GM23338 (cell line): Measurements from ENCODE around the gene YBX2. TPM values are rescaled to one million over a fixed set of nuclear protein-coding genes. Genes with fewer than 3 reads are reported as not detected.

ENCODE experiments used
- ATAC-seq: fragments of 200-7000 bp; cut with Tn5 transposase; 3 replicates; pipeline ENCODE4 v1.9.1; 2020
- DNase-seq: peaks from one replicate; pipeline ENCODE4 v3.0.0-alpha.2; 2015; ENCODE audit warnings: low spot score
- H2AFZ ChIP-seq: fragments of 200-600 bp; sonication (generic); 2 replicates; pipeline ENCODE4 v1.8.0; 2016; ENCODE audit warnings: antibody characterized with exemption, mild to moderate bottlenecking, moderate library complexity
- H3F3A ChIP-seq: fragments of 200-600 bp; sonication (generic); replicated peaks from 2 replicates; pipeline ENCODE4 v1.8.0; 2017; ENCODE audit warnings: antibody characterized with exemption, mixed run types, low read depth
- H3K27ac ChIP-seq: fragments of 200-600 bp; sonication (generic); 2 replicates; pipeline ENCODE4 v1.6.1; 2016; ENCODE audit warnings: low read depth
- H3K27me3 ChIP-seq: fragments of 200-600 bp; sonication (generic); 2 replicates; pipeline ENCODE4 v1.8.0; 2016; ENCODE audit warnings: mild to moderate bottlenecking, mixed run types, moderate library complexity; ENCODE audit not compliant: insufficient read depth
- H3K36me3 ChIP-seq: fragments of 200-600 bp; sonication (generic); 2 replicates; pipeline ENCODE4 v1.8.0; 2016; ENCODE audit warnings: mild to moderate bottlenecking; ENCODE audit not compliant: insufficient read depth
- H3K4me1 ChIP-seq: fragments of 200-600 bp; sonication (generic); 2 replicates; pipeline ENCODE4 v1.8.0; 2016; ENCODE audit warnings: mild to moderate bottlenecking, moderate library complexity; ENCODE audit not compliant: insufficient read depth
- H3K4me2 ChIP-seq: fragments of 200-600 bp; sonication (generic); 2 replicates; pipeline ENCODE4 v1.7.1; 2017; ENCODE audit warnings: mixed run types
- H3K4me3 ChIP-seq: fragments of 200-600 bp; sonication (generic); 2 replicates; pipeline ENCODE4 v1.6.1; 2016; ENCODE audit warnings: mixed run types
- H3K79me2 ChIP-seq: fragments of 200-600 bp; sonication (generic); replicated peaks from 2 replicates; pipeline ENCODE4 v1.8.0; 2017; ENCODE audit warnings: mild to moderate bottlenecking; ENCODE audit not compliant: insufficient read depth
- H3K9me2 ChIP-seq: fragments of 200-600 bp; sonication (generic); 2 replicates; pipeline ENCODE4 v1.8.0; 2017; ENCODE audit not compliant: insufficient read depth
- H4K20me1 ChIP-seq: fragments of 200-600 bp; sonication (generic); replicated peaks from 2 replicates; pipeline ENCODE4 v1.8.0; 2017; ENCODE audit warnings: mild to moderate bottlenecking; ENCODE audit not compliant: insufficient read depth
- H3K27ac Mint-ChIP-seq: 2 replicates; pipeline ENCODE4 v1.8.0; 2020; ENCODE audit warnings: inconsistent platforms, mild to moderate bottlenecking, moderate library complexity, mixed read lengths
- H3K27me3 Mint-ChIP-seq: 3 replicates; pipeline ENCODE4 v1.8.0; 2022; ENCODE audit warnings: low read depth, mild to moderate bottlenecking, moderate library complexity, mixed read lengths, inconsistent platforms; ENCODE audit not compliant: insufficient read depth, poor library complexity
- H3K36me3 Mint-ChIP-seq: 3 replicates; pipeline ENCODE4 v1.8.0; 2021; ENCODE audit warnings: low read depth, mild to moderate bottlenecking, inconsistent platforms, moderate library complexity, mixed read lengths
- H3K4me1 Mint-ChIP-seq: 3 replicates; pipeline ENCODE4 v1.8.0; 2020; ENCODE audit warnings: mild to moderate bottlenecking, inconsistent platforms, mixed read lengths
- H3K4me3 Mint-ChIP-seq: 3 replicates; pipeline ENCODE4 v1.8.0; 2021; ENCODE audit warnings: moderate library complexity, mild to moderate bottlenecking, inconsistent platforms, mixed read lengths
- H3K9me3 Mint-ChIP-seq: 3 replicates; pipeline ENCODE4 v1.8.0; 2020; ENCODE audit warnings: moderate library complexity, mild to moderate bottlenecking, inconsistent platforms, mixed read lengths
- CREB1 ChIP-seq: fragments of 250-450 bp; sonication (Bioruptor Pico); IDR thresholded peaks from 2 replicates; pipeline ENCODE4 v1.5.0; 2020; ENCODE audit warnings: low read depth, mild to moderate bottlenecking, moderate library complexity
- CTCF ChIP-seq, 2 experiments: fragments of 200-600 bp in 1 of 2; sonication (generic) in 1 of 2; conservative IDR thresholded peaks; 2 replicates each; pipeline versions ENCODE4 v1.5.1 to v1.6.1; 2016 to 2017; ENCODE audit warnings: antibody characterized with exemption in 2 of 2, low read depth in 2 of 2, mild to moderate bottlenecking in 2 of 2, moderate library complexity in 1 of 2
- EZH2 ChIP-seq: fragments of 200-600 bp; sonication (generic); IDR thresholded peaks from one replicate; pipeline ENCODE4 v1.8.0; 2017; ENCODE audit warnings: antibody characterized with exemption, mild to moderate bottlenecking, low read depth; ENCODE audit not compliant: unreplicated experiment
- JUNB ChIP-seq: IDR thresholded peaks from one replicate; pipeline ENCODE4 v1.6.1; 2016; ENCODE audit warnings: antibody characterized with exemption; ENCODE audit not compliant: unreplicated experiment
- POLR2AphosphoS5 ChIP-seq: IDR thresholded peaks from 2 replicates; pipeline ENCODE4 v1.6.1; 2016; ENCODE audit warnings: antibody characterized with exemption, low read depth
- STAT1 ChIP-seq: IDR thresholded peaks from one replicate; pipeline ENCODE4 v1.6.1; 2016; ENCODE audit warnings: antibody characterized with exemption; ENCODE audit not compliant: unreplicated experiment
- ZNF114 ChIP-seq: fragments of 250-450 bp; sonication (Bioruptor Pico); IDR thresholded peaks from 2 replicates; pipeline ENCODE4 v1.5.0; 2020; ENCODE audit warnings: mild to moderate bottlenecking, moderate library complexity
- polyA plus RNA-seq: library from polyadenylated mRNA; unstranded; fragments of >200 nt; fragmentation: Nextera tagmentation; extraction: Ambion mirVana; gene quantifications from 2 replicates; pipeline ENCODE4 v1.2.1, GENCODE V29; 2016
- total RNA-seq: library from RNA; depleted of rRNA; stranded (reverse); fragments of >200 nt; shearing (Covaris generic); gene quantifications from 2 replicates; pipeline ENCODE4 v1.2.3, GENCODE V29; 2014
- TF ChIP-seq, protein P1 (sequence below): IDR thresholded peaks from one replicate; pipeline ENCODE4 v1.6.1; 2018; ENCODE audit warnings: antibody characterized with exemption; ENCODE audit not compliant: unreplicated experiment

YBX2 gene
- total and polyA plus RNA-seq, 2 experiments from 2014 or later, result 22.5 to 36.5 TPM

DNA sequence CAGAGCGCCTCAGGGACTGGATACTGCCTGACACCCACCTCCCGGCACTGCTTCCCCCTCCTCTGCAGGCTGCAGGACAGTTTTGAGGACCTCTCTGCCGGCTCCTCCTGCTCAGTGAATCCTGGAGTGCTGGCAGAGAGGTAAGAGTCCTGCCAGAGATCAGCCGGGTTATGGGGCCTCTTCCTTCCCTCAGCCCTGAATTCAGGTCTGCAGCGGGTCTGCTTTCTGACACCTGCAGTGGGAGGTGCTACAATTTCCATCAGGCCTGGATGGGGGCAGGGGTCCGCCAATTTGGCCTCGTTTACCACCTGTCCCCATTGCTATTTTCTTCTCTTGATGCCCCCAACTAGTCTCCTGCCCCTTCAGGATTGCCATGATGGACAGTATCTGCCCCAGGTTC is 37.7 kb upstream of the YBX2 start (continued):
- no peak for TF ChIP-seq CREB1
- no peak for TF ChIP-seq EZH2

- Mint-ChIP-seq H3K27ac (peak overlapping the region; percentile 78), H3K4me1 (peaks cover 27% of the 10 kb centered on the region), H3K36me3 (peaks cover 12% of the 10 kb centered on the region; the same call in 2 of the 3 replicates), H3K9me3 (no peaks in the 10 kb centered on the region), H3K27me3 (peaks cover 9% of the 10 kb centered on the region), H3K4me3 (peak overlapping the region; percentile 99)
- Histone ChIP-seq H3K4me1 (peaks cover 10% of the 10 kb centered on the region), H4K20me1 (no peaks in the 10 kb centered on the region), H3K9me2 (no peaks in the 10 kb centered on the region), H3K27me3 (no peaks in the 10 kb centered on the region), H2AFZ (peak overlapping the region; percentile 33; the same call in 1 of the 2 replicates), H3F3A (peaks cover 19% of the 10 kb centered on the region; the same call in 1 of the 2 replicates), H3K4me3 (peak overlapping the region; percentile 70), H3K36me3 (no peaks in the 10 kb centered on the region), H3K27ac (peak overlapping the region; percentile 93), H3K4me2 (peak overlapping the region; percentile 95), H3K79me2 (peaks cover 14% of the 10 kb centered on the region)
- ATAC-seq (no peak), DNase-seq (no peak)
- TF ChIP-seq, protein P1, sequence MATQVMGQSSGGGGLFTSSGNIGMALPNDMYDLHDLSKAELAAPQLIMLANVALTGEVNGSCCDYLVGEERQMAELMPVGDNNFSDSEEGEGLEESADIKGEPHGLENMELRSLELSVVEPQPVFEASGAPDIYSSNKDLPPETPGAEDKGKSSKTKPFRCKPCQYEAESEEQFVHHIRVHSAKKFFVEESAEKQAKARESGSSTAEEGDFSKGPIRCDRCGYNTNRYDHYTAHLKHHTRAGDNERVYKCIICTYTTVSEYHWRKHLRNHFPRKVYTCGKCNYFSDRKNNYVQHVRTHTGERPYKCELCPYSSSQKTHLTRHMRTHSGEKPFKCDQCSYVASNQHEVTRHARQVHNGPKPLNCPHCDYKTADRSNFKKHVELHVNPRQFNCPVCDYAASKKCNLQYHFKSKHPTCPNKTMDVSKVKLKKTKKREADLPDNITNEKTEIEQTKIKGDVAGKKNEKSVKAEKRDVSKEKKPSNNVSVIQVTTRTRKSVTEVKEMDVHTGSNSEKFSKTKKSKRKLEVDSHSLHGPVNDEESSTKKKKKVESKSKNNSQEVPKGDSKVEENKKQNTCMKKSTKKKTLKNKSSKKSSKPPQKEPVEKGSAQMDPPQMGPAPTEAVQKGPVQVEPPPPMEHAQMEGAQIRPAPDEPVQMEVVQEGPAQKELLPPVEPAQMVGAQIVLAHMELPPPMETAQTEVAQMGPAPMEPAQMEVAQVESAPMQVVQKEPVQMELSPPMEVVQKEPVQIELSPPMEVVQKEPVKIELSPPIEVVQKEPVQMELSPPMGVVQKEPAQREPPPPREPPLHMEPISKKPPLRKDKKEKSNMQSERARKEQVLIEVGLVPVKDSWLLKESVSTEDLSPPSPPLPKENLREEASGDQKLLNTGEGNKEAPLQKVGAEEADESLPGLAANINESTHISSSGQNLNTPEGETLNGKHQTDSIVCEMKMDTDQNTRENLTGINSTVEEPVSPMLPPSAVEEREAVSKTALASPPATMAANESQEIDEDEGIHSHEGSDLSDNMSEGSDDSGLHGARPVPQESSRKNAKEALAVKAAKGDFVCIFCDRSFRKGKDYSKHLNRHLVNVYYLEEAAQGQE, result no peak
These were observed 36.2 kb upstream of the YBX2 start for GRCh38 chr17:7330638-7331015.

GRCh38 chr17:7329997-7330637 is 35.7 kb upstream of the YBX2 start:
- H3K27ac ChIP-seq, result peak overlapping the region; percentile 93
- H3K27me3 ChIP-seq, result no peaks in the 10 kb centered on the region
- peak; percentile 92 for DNase-seq
- H3K4me3 ChIP-seq, result peak overlapping the region; percentile 70
- H3K9me2 ChIP-seq, result no peaks in the 10 kb centered on the region
- H3F3A ChIP-seq, result peaks cover 19% of the 10 kb centered on the region; the same call in 1 of the 2 replicates
- peaks cover 10% of the 10 kb centered on the region for H3K4me1 ChIP-seq
- no peaks in the 10 kb centered on the region for H3K36me3 ChIP-seq
- H3K36me3 Mint-ChIP-seq, result peaks cover 17% of the 10 kb centered on the region
- H2AFZ ChIP-seq, result peak overlapping the region; percentile 33
- H3K4me1 Mint-ChIP-seq, result peaks cover 22% of the 10 kb centered on the region
- H3K4me2 ChIP-seq, result peak overlapping the region; percentile 95
- peaks cover 14% of the 10 kb centered on the region for H3K79me2 ChIP-seq
- no peaks in the 10 kb centered on the region for H3K9me3 Mint-ChIP-seq
- peaks cover 9% of the 10 kb centered on the region for H3K27me3 Mint-ChIP-seq
- TF ChIP-seq POLR2AphosphoS5 (peak; percentile 58), STAT1 (no peak), JUNB (no peak), CREB1 (peak; percentile 40; the same call in 1 of the 2 replicates), CTCF (conservative IDR thresholded peaks at IDR 0.05; ENCODE audit: low read depth in 2 of 2) (no peak), ZNF114 (CRISPR knock-in tag) (no peak)
- peak overlapping the region; percentile 97 for H3K27ac Mint-ChIP-seq
- ATAC-seq, result peak; percentile 80
- H3K4me3 Mint-ChIP-seq, result peak overlapping the region; percentile 99
- H4K20me1 ChIP-seq, result no peaks in the 10 kb centered on the region
